Astrocyte of the cerebellum (primary cell): Measurements from ENCODE around the gene LCNL1.

Experiments used
- DNase-seq: peaks from one replicate; pipeline ENCODE4 v3.0.0-alpha.2; 2011; ENCODE audit warnings: low read depth
- H3K4me3 ChIP-seq: 2 replicates; pipeline ENCODE4 v1.5.1; 2011; ENCODE audit warnings: mild to moderate bottlenecking, low read depth, low read length, moderate library complexity
- CTCF ChIP-seq: IDR thresholded peaks from 2 replicates; pipeline ENCODE4 v1.5.1; 2012; ENCODE audit warnings: low read length, low read depth, moderate library complexity, mild to moderate bottlenecking; ENCODE audit errors: missing control alignments
- in situ Hi-C: cut with HindIII; loops from 2 replicates; pipeline ENCODE4 v1.10.0; 2017; ENCODE audit warnings: low sequenced_read_pairs

Gene LCNL1

GRCh38 chr9:136978865-136979544 is 3.8 kb upstream of the LCNL1 start:
- in situ Hi-C loops: no loop called here
- no peak overlapping the region for H3K4me3 ChIP-seq
- TF ChIP-seq CTCF: no peak
- DNase-seq: no peak

GRCh38 chr9:136979769-136980587 is 2.8 kb upstream of the LCNL1 start:
- DNase-seq: no peak
- TF ChIP-seq CTCF: no peak
- in situ Hi-C loops: no loop called here
- H3K4me3 ChIP-seq: no peak overlapping the region

- no peak for TF ChIP-seq CTCF
- no peak for DNase-seq
- in situ Hi-C loops: no loop called here
- H3K4me3 ChIP-seq: no peak overlapping the region
Measured at GRCh38 chr9:136980669-136981478, 1.9 kb upstream of the LCNL1 start.

GRCh38 chr9:136981588-136982231 is 1.1 kb upstream of the LCNL1 start:
- TF ChIP-seq CTCF: no peak
- no peak for DNase-seq
- in situ Hi-C loops: no loop called here
- H3K4me3 ChIP-seq: no peak overlapping the region

- in situ Hi-C loops: no loop called here
- no peak overlapping the region for H3K4me3 ChIP-seq
- no peak for TF ChIP-seq CTCF
- no peak for DNase-seq
Measured at GRCh38 chr9:136983167-136983566, 374 bp downstream of the LCNL1 start.
